GM23338 (cell line): Measurements from ENCODE around the gene BACH1.

Experiments used
- CREB1 ChIP-seq: fragments of 250-450 bp; sonication (Bioruptor Pico); IDR thresholded peaks from 2 replicates; pipeline ENCODE4 v1.5.0; 2020; ENCODE audit warnings: low read depth, mild to moderate bottlenecking, moderate library complexity
- CTCF ChIP-seq, 2 experiments: fragments of 200-600 bp in 1 of 2; sonication (generic) in 1 of 2; conservative IDR thresholded peaks; 2 replicates each; pipeline versions ENCODE4 v1.5.1 to v1.6.1; 2016 to 2017; ENCODE audit warnings: antibody characterized with exemption in 2 of 2, low read depth in 2 of 2, mild to moderate bottlenecking in 2 of 2, moderate library complexity in 1 of 2
- EZH2 ChIP-seq: fragments of 200-600 bp; sonication (generic); IDR thresholded peaks from one replicate; pipeline ENCODE4 v1.8.0; 2017; ENCODE audit warnings: antibody characterized with exemption, mild to moderate bottlenecking, low read depth; ENCODE audit not compliant: unreplicated experiment
- EZH2phosphoT487 ChIP-seq: fragments of 200-600 bp; sonication (generic); IDR thresholded peaks from one replicate; pipeline ENCODE4 v1.8.1; 2018; ENCODE audit warnings: antibody characterized with exemption; ENCODE audit not compliant: unreplicated experiment
- POLR2AphosphoS5 ChIP-seq: IDR thresholded peaks from 2 replicates; pipeline ENCODE4 v1.6.1; 2016; ENCODE audit warnings: antibody characterized with exemption, low read depth
- REST ChIP-seq: IDR thresholded peaks from one replicate; pipeline ENCODE4 v1.6.1; 2018; ENCODE audit warnings: antibody characterized with exemption; ENCODE audit not compliant: unreplicated experiment

GRCh38 chr21:29300807-29301138 lies 2.1 kb downstream of the BACH1 start:
- TF ChIP-seq EZH2phosphoT487 (no peak), CTCF (conservative IDR thresholded peaks at IDR 0.05; ENCODE audit: low read depth in 2 of 2) (no peak), EZH2 (no peak), REST (no peak), POLR2AphosphoS5 (no peak), CREB1 (no peak)
